PC-9 (cell line): ENCODE data around the gene SNAPIN. TPM values are rescaled to one million over a fixed set of nuclear protein-coding genes. Genes with fewer than 3 reads are reported as not detected.

ENCODE experiments used
- BruUV-seq: library from RNA; stranded (reverse); fragments of 400-500 nt; replicated peaks from 2 replicates; lab custom pipeline; 2021; lab: Mats Ljungman, UMichigan
- CTCF ChIA-PET: fragments of 300-600 bp; sonication (Branson Sonifier 250); formaldehyde crosslinking; loops from one replicate; lab custom pipeline; 2022; ENCODE audit warnings: antibody characterized with exemption; lab: Charles Lee
- POLR2A ChIA-PET: fragments of 300-600 bp; sonication (Branson Sonifier 250); formaldehyde crosslinking; loops from one replicate; lab custom pipeline; 2022; ENCODE audit warnings: antibody characterized with exemption; ENCODE audit not compliant: unreplicated experiment; lab: Charles Lee
- DNase-seq, 2 experiments: peaks; one replicate each; pipeline versions ENCODE4 v3.0.0 to v3.0.0-alpha.2; 2015 to 2022; ENCODE audit warnings: mixed read lengths in 1 of 2
- H2AFZ ChIP-seq: fragments of 200-600 bp; sonication (generic); 2 replicates; pipeline ENCODE4 v1.8.1; 2017; ENCODE audit warnings: antibody characterized with exemption
- H3F3A ChIP-seq: fragments of 200-600 bp; sonication (generic); 2 replicates; pipeline ENCODE4 v1.8.1; 2017; ENCODE audit warnings: antibody characterized with exemption, mild to moderate bottlenecking, low read depth; ENCODE audit not compliant: insufficient read depth
- H3K27ac ChIP-seq: fragments of 200-600 bp; sonication (generic); 2 replicates; pipeline ENCODE4 v1.6.1; 2016; ENCODE audit warnings: mixed run types
- H3K27me3 ChIP-seq: fragments of 200-600 bp; sonication (generic); 2 replicates; pipeline ENCODE4 v1.6.1; 2016; ENCODE audit warnings: low read depth, mixed run types; ENCODE audit not compliant: insufficient read depth
- H3K36me3 ChIP-seq: fragments of 200-600 bp; sonication (generic); 2 replicates; pipeline ENCODE4 v1.6.1; 2016; ENCODE audit warnings: low read depth, mixed run types
- H3K4me1 ChIP-seq: fragments of 200-600 bp; sonication (generic); replicated peaks from 2 replicates; pipeline ENCODE4 v1.6.1; 2016; ENCODE audit warnings: mixed run types; ENCODE audit not compliant: insufficient read depth
- H3K4me2 ChIP-seq: fragments of 200-600 bp; sonication (generic); 2 replicates; pipeline ENCODE4 v1.6.1; 2017; ENCODE audit warnings: mixed run types
- H3K4me3 ChIP-seq: fragments of 200-600 bp; sonication (generic); 2 replicates; pipeline ENCODE4 v1.6.1; 2016; ENCODE audit warnings: mixed run types
- H3K79me2 ChIP-seq: fragments of 200-600 bp; sonication (generic); 2 replicates; pipeline ENCODE4 v1.6.1; 2017; ENCODE audit warnings: low read depth, mixed run types
- H3K9me2 ChIP-seq: fragments of 200-600 bp; sonication (generic); 2 replicates; pipeline ENCODE4 v1.8.1; 2017; ENCODE audit warnings: mild to moderate bottlenecking; ENCODE audit not compliant: insufficient read depth
- H3K9me3 ChIP-seq: fragments of 200-600 bp; sonication (generic); 2 replicates; pipeline ENCODE4 v1.8.1; 2016; ENCODE audit warnings: low read depth; ENCODE audit not compliant: insufficient read depth
- H4K20me1 ChIP-seq: fragments of 200-600 bp; sonication (generic); 2 replicates; pipeline ENCODE4 v1.8.1; 2017; ENCODE audit not compliant: insufficient read depth
- EZH2 ChIP-seq: fragments of 200-600 bp; sonication (generic); IDR thresholded peaks from 2 replicates; pipeline ENCODE4 v1.8.0; 2017; ENCODE audit warnings: antibody characterized with exemption, low read depth
- intact Hi-C: fragments of 100-400 bp; cut with micrococcal nuclease; formaldehyde crosslinking; loops from one replicate; pipeline ENCODE4 v1.10.0; 2022; ENCODE audit not compliant: unreplicated experiment
- total RNA-seq: library from RNA; stranded (reverse); gene quantifications from 2 replicates; pipeline ENCODE4 v1.2.3, GENCODE V29; 2021
- TF ChIP-seq, protein P1 (sequence below): fragments of 200-600 bp; sonication (generic); conservative IDR thresholded peaks from 2 replicates; pipeline ENCODE4 v1.6.1; 2017; ENCODE audit warnings: mixed run types, antibody characterized with exemption, mild to moderate bottlenecking, moderate library complexity

The SNAPIN gene
- total RNA-seq, 1 experiment from 2014 or later = 29.5 TPM

DNA sequence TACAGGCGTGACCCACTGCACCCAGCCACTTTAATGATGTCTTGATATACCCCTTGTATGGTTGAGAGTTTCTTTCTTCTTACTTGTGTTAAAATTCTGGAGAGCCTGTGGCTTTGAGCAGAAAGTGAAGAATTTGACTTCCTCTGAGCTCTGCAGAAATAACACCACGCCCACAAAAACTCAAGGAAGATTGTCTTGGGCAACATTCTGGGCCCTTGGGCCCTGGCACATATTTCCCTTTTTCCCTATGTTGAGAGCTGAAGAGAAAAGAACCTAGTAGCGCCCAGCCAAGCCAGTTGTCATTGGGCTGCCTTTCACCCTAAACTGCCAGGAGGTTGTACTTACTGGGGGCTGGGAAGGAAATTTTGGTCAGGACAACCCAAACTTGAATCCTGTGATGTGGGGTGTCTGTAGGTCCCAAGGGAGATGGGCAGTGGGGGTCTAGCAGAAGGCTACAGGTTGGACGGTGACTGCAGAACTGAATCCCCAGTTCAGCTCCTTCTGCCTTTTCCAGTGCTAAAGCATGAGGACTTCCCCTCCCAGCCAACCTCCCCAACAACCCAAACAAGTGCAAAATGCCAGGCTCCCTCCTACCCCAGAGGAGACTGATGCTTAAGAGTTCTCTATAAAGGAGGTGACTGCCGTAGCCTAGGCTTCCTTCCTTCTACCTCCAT lies 11.7 kb upstream of the SNAPIN start:
- Histone ChIP-seq H3K27ac (no peak overlapping the region), H3K4me2 (no peak overlapping the region), H3K4me1 (no peaks in the 10 kb centered on the region), H3K9me2 (no peaks in the 10 kb centered on the region), H3K27me3 (no peaks in the 10 kb centered on the region), H4K20me1 (peaks cover 15% of the 10 kb centered on the region), H3K79me2 (peaks cover 10% of the 10 kb centered on the region; the same call in 1 of the 2 replicates), H3F3A (peaks cover 62% of the 10 kb centered on the region), H3K4me3 (no peak overlapping the region), H2AFZ (no peak overlapping the region), H3K9me3 (no peaks in the 10 kb centered on the region), H3K36me3 (peaks cover 44% of the 10 kb centered on the region)
- no peak for DNase-seq
- no TSS peak for BruUV-seq
- TF ChIP-seq EZH2 = no peak
- TF ChIP-seq, protein P1, sequence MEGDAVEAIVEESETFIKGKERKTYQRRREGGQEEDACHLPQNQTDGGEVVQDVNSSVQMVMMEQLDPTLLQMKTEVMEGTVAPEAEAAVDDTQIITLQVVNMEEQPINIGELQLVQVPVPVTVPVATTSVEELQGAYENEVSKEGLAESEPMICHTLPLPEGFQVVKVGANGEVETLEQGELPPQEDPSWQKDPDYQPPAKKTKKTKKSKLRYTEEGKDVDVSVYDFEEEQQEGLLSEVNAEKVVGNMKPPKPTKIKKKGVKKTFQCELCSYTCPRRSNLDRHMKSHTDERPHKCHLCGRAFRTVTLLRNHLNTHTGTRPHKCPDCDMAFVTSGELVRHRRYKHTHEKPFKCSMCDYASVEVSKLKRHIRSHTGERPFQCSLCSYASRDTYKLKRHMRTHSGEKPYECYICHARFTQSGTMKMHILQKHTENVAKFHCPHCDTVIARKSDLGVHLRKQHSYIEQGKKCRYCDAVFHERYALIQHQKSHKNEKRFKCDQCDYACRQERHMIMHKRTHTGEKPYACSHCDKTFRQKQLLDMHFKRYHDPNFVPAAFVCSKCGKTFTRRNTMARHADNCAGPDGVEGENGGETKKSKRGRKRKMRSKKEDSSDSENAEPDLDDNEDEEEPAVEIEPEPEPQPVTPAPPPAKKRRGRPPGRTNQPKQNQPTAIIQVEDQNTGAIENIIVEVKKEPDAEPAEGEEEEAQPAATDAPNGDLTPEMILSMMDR = no peak
- POLR2A ChIA-PET = interaction anchor here (0.6 to 0.8 kb wide), 2 partner anchors 30 to 1578 kb away, joined by 4 to 5 read pairs; no protein-coding TSS in a partner anchor
- CTCF ChIA-PET = no interaction called here
- intact Hi-C loops = no loop called here

DNA sequence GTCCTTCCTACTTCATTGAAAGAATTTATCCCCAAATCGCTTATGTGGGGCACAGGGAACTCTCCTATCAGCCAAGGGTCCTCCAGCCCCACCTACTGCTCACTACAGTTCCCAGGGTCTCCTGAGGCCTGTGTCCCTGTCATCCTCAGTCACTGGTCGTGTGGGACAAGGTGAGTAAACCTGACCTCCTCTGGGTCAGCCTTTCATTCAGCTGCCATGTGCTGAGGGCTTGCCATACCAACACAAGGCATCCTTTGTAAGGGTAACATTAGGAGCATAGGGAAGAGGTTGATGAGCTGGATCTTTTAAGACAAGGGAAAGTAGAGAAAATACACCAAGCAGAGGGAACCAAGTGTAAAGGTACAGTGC lies 11.2 kb upstream of the SNAPIN start:
- Histone ChIP-seq H3K79me2 (peaks cover 4% of the 10 kb centered on the region; the same call in 1 of the 2 replicates), H3K4me3 (no peak overlapping the region), H3K9me2 (no peaks in the 10 kb centered on the region), H3K4me2 (no peak overlapping the region), H3K27me3 (no peaks in the 10 kb centered on the region), H3K4me1 (peaks cover under 1% of the 10 kb centered on the region; the same call in 1 of the 2 replicates), H3K36me3 (peaks cover 39% of the 10 kb centered on the region), H3F3A (peaks cover 58% of the 10 kb centered on the region), H3K9me3 (no peaks in the 10 kb centered on the region), H3K27ac (no peak overlapping the region), H2AFZ (no peak overlapping the region), H4K20me1 (peaks cover 11% of the 10 kb centered on the region)
- DNase-seq = no peak
- no TSS peak for BruUV-seq
- no peak for TF ChIP-seq EZH2
- TF ChIP-seq, protein P1 = no peak
- POLR2A ChIA-PET = interaction anchor here (0.6 to 0.8 kb wide), 2 partner anchors 31 to 1578 kb away, joined by 4 to 5 read pairs; no protein-coding TSS in a partner anchor
- CTCF ChIA-PET = no interaction called here
- intact Hi-C loops = no loop called here

DNA sequence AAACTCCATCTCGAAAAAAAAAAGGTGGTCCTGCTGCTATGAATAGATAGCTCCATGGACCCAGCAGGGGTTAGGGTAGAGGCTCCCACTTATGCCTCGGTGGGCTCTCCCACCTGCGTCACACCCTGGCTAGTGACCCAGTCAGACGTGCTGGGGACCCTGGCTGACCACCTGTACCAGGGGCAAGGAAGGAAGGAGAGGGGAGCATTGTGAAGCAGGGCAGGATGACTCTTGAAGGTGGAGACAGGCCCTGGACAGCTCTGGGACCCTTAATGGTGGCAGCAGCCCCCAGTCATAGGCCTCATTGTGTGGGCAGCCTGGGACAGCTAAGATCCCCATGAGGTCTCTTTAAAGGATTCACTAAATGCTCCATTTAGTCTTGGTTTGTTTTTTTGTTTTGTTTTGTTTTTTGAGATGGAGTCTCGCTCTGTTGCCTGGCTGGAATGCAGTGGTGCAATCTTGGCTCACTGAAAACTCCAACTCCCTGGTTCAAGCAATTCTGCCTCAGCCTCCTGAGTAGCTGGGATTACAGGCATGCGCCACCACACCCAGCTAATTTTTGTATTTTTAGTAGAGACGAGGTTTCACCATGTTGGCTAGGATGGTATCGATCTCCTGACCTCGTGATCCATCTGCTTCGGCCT lies 10.4 kb upstream of the SNAPIN start:
- TSS peak; percentile 3 for BruUV-seq
- no peak overlapping the region for H2AFZ ChIP-seq
- peaks cover 31% of the 10 kb centered on the region for H3K36me3 ChIP-seq
- peaks cover 58% of the 10 kb centered on the region for H3F3A ChIP-seq
- intact Hi-C loops = no loop called here
- POLR2A ChIA-PET = interaction anchor here (0.8 kb wide), 1 partner anchor 32 kb away, joined by 4 read pairs; no protein-coding TSS in a partner anchor
- H3K27me3 ChIP-seq = no peaks in the 10 kb centered on the region
- CTCF ChIA-PET = no interaction called here
- no peak for DNase-seq
- TF ChIP-seq, protein P1 = no peak
- TF ChIP-seq EZH2 = no peak
- no peak overlapping the region for H3K4me3 ChIP-seq
- H3K4me1 ChIP-seq = peaks cover 8% of the 10 kb centered on the region
- H3K27ac ChIP-seq = no peak overlapping the region
- H3K9me2 ChIP-seq = no peaks in the 10 kb centered on the region
- H3K4me2 ChIP-seq = no peak overlapping the region
- no peaks in the 10 kb centered on the region for H3K9me3 ChIP-seq
- H3K79me2 ChIP-seq = no peaks in the 10 kb centered on the region
- peaks cover 11% of the 10 kb centered on the region for H4K20me1 ChIP-seq
